ENCODE measurements around the gene TBC1D21. TPM values are rescaled to one million over a fixed set of nuclear protein-coding genes. Genes with fewer than 3 reads are reported as not detected.
"Not testable (repeated sequence)": the region's sequence is repeated elsewhere in the genome, so short reads cannot be mapped to it uniquely, and the experiment has no call there.

TBC1D21 gene
- total and polyA plus RNA-seq, 2 of the 4 experiments (the other 2 are of a cell fraction) = not detected

DNA sequence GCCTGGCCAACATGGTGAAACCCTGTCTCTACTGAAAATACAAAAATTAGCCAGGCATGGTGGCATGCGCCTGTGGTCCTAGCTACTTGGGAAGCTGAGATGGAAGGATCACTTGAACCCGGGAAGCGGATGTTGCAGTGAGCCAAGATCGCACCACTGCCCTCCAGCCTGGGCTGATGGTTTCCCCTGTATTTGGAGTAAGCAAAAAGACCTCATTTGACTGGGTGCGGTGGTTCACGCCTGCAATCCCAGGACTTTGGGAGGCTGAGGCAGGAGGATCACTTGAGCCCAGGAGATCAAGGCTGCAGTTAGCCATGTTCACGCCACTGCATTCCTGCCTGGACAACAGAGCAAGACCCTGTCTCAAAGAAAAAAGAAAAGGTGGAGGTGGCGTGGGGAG is 65.2 kb downstream of the TBC1D21 start:
- Histone ChIP-seq H2BK120ac (ENCODE audit: low read depth, low read length) (peak overlapping the region; percentile 4; the same call in 1 of the 2 replicates), H4K20me1 (ENCODE audit: insufficient read depth, low read length) (peaks cover 32% of the 10 kb centered on the region), H3K79me1 (ENCODE audit: low read depth in 1 of 2, low read length in 2 of 2) (peaks cover 60 to 98% of the 10 kb centered on the region in 2 experiments), H3K4me1 (ENCODE audit: control insufficient read depth, insufficient read depth, low read length) (peaks cover 59% of the 10 kb centered on the region), H4K8ac (ENCODE audit: low read depth in 2 of 2, low read length in 2 of 2) (peak overlapping the region; percentile 98 to 100; a peak in 2 of 4 replicates), H3K9me1 (ENCODE audit: insufficient read depth, low read length) (peaks cover 42% of the 10 kb centered on the region), H3K4ac (ENCODE audit: low read depth, low read length) (peak overlapping the region; percentile 100; the same call in 1 of the 2 replicates)
- BruUV-seq (replicated peaks); ATAC-seq (ENCODE audit: low read depth); H2AFZ ChIP-seq (replicated peaks; ENCODE audit: low read length, poor library complexity); H3K14ac ChIP-seq (replicated peaks; ENCODE audit: low read depth, low read length); H3K27ac ChIP-seq (ENCODE audit: insufficient read depth, low read length); H3K36me3 ChIP-seq (ENCODE audit: control insufficient read depth, insufficient read depth, low read length); H3K23ac ChIP-seq (ENCODE audit: low read depth, low read length); POLR2A ChIA-PET (ENCODE audit: unreplicated experiment); H2BK20ac ChIP-seq (ENCODE audit: low read depth, low read length); H2BK15ac ChIP-seq (ENCODE audit: low read depth, low read length); H4K5ac ChIP-seq (ENCODE audit: low read depth, low read length); H2AK5ac ChIP-seq (ENCODE audit: low read depth, low read length); H2AK9ac ChIP-seq (replicated peaks; ENCODE audit: low read depth, low read length, poor library complexity); H3K9ac ChIP-seq (ENCODE audit: low read depth, low read length); intact Hi-C loops (cut with micrococcal nuclease); DNase-seq; H4K91ac ChIP-seq (ENCODE audit: insufficient read depth, low read depth, low read length); H3K56ac ChIP-seq (ENCODE audit: extremely low read depth, insufficient read depth, low read length); H3K18ac ChIP-seq (ENCODE audit: low read depth, low read length); H3K27me3 ChIP-seq (ENCODE audit: control insufficient read depth, insufficient read depth, low read length); CTCF ChIA-PET; H3K9me3 ChIP-seq (ENCODE audit: control insufficient read depth, insufficient read depth, low read length); H3K4me2 ChIP-seq (ENCODE audit: low read depth, low read length); dilution Hi-C loops (cut with HindIII; ENCODE audit: low sequenced_read_pairs, unreplicated experiment); H2BK5ac ChIP-seq (ENCODE audit: low read depth, low read length, poor library complexity, severe bottlenecking); H3K4me3 ChIP-seq (ENCODE audit: insufficient read depth, low read depth, low read length); in situ Hi-C loops (cut with MboI; ENCODE audit: low sequenced_read_pairs): not testable (repeated sequence)
- WGBS, 2 experiments (ENCODE audit: extremely low coverage in 2 of 2, insufficient read length in 1 of 2) = 100% methylated on average over 5 of the region's 8 CpGs; no CpG with 5 or more reads in 1 of the 2 experiments

Other genes with a start within 250 kb of the TBC1D21 start
- 150 and 171 TPM in 2 replicates for gene NPTN, start 240.2 kb upstream of the TBC1D21 start, total RNA-seq (2012; rRNA removed)
- gene NPTN, start 240.2 kb upstream of the TBC1D21 start, polyA plus RNA-seq (2012; rRNA removed) = 268 and 329 TPM in 2 replicates
- gene CD276, start 189.2 kb upstream of the TBC1D21 start, total RNA-seq (2012; rRNA removed) = 30.8 and 37.5 TPM in 2 replicates
- 149 and 150 TPM in 2 replicates for gene CD276, start 189.2 kb upstream of the TBC1D21 start, polyA plus RNA-seq (2012; rRNA removed)
- under 0.01 and 0.18 TPM in 2 replicates for gene INSYN1, start 120.2 kb upstream of the TBC1D21 start, total RNA-seq (2012; rRNA removed)
- gene INSYN1, start 120.2 kb upstream of the TBC1D21 start, polyA plus RNA-seq (2012; rRNA removed) = 0.34 and 0.49 TPM in 2 replicates
- 146 and 148 TPM in 2 replicates for gene LOXL1, start 52.9 kb downstream of the TBC1D21 start, total RNA-seq (2012; rRNA removed)
- gene LOXL1, start 52.9 kb downstream of the TBC1D21 start, polyA plus RNA-seq (2012; rRNA removed) = 311 and 332 TPM in 2 replicates
- 11.8 and 12.5 TPM in 2 replicates for gene STOML1, start 118.7 kb downstream of the TBC1D21 start, total RNA-seq (2012; rRNA removed)
- gene STOML1, start 118.7 kb downstream of the TBC1D21 start, polyA plus RNA-seq (2012; rRNA removed) = 21.2 and 25.0 TPM in 2 replicates
- gene PML, start 121.2 kb downstream of the TBC1D21 start, total RNA-seq (2012; rRNA removed) = 8.8 and 10.3 TPM in 2 replicates
- 22.6 and 23.1 TPM in 2 replicates for gene PML, start 121.2 kb downstream of the TBC1D21 start, polyA plus RNA-seq (2012; rRNA removed)
- not detected in 2 replicates for gene GOLGA6A, start 209.0 kb downstream of the TBC1D21 start, total RNA-seq (2012; rRNA removed)
- gene GOLGA6A, start 209.0 kb downstream of the TBC1D21 start, polyA plus RNA-seq (2012; rRNA removed) = not detected in 2 replicates

All from IMR-90 (cell line).